Tibial artery (tissue), 4 donors: ENCODE measurements around the gene SRSF9.
"Not testable (repeated sequence)": the region's sequence is repeated elsewhere in the genome, so short reads cannot be mapped to it uniquely, and the experiment has no call there.

ENCODE experiments used
- DNase-seq, 2 donors: peaks; one replicate each; pipeline ENCODE4 v3.0.0-alpha.2; 2019
- H3K27ac ChIP-seq, 2 donors: fragments of 200-600 bp; sonication (generic) in 1 of 2; 1 replicate in 1 of 2; 2 replicates in 1 of 2; pipeline ENCODE4 v1.5.1; 2018 to 2019; ENCODE audit warnings: mild to moderate bottlenecking in 1 of 2
- H3K27me3 ChIP-seq, 2 donors: fragments of 200-600 bp; sonication (generic) in 1 of 2; one replicate each; pipeline versions ENCODE4 v1.5.1 to v1.6.0; 2016 to 2019
- H3K36me3 ChIP-seq, 3 donors: fragments of 200-600 bp; sonication (generic) in 2 of 3; one replicate each; pipeline ENCODE4 v1.5.1; 2016 to 2019; ENCODE audit warnings: mild to moderate bottlenecking in 2 of 3
- H3K4me1 ChIP-seq, 4 donors: fragments of 200-600 bp; sonication (generic) in 2 of 4; 1 replicate in 3 of 4; 2 replicates in 1 of 4; pipeline ENCODE4 v1.5.1; 2016 to 2019
- H3K4me3 ChIP-seq, 2 donors: fragments of 200-600 bp; sonication (generic) in 1 of 2; 1 replicate in 1 of 2; 2 replicates in 1 of 2; pipeline ENCODE4 v1.5.1; 2018 to 2019; ENCODE audit warnings: mild to moderate bottlenecking in 2 of 2
- H3K9me3 ChIP-seq, 3 donors: fragments of 200-600 bp; sonication (generic) in 1 of 3; one replicate each; pipeline ENCODE4 v1.5.1; 2016 to 2019
- CTCF ChIP-seq, 2 experiments: fragments of 200-600 bp in 1 of 2; fragments of 450-650 bp in 1 of 2; IDR thresholded peaks; one replicate each; pipeline ENCODE4 v1.5.1; 2017 to 2019; ENCODE audit warnings: antibody characterized with exemption in 2 of 2, mild to moderate bottlenecking in 1 of 2, moderate library complexity in 1 of 2
- intact Hi-C: fragments of 100-400 bp; cut with DNase I; formaldehyde crosslinking; loops from one replicate; pipeline ENCODE4 v1.15.0; 2023; ENCODE audit warnings: low total_unique reads

Gene SRSF9

DNA sequence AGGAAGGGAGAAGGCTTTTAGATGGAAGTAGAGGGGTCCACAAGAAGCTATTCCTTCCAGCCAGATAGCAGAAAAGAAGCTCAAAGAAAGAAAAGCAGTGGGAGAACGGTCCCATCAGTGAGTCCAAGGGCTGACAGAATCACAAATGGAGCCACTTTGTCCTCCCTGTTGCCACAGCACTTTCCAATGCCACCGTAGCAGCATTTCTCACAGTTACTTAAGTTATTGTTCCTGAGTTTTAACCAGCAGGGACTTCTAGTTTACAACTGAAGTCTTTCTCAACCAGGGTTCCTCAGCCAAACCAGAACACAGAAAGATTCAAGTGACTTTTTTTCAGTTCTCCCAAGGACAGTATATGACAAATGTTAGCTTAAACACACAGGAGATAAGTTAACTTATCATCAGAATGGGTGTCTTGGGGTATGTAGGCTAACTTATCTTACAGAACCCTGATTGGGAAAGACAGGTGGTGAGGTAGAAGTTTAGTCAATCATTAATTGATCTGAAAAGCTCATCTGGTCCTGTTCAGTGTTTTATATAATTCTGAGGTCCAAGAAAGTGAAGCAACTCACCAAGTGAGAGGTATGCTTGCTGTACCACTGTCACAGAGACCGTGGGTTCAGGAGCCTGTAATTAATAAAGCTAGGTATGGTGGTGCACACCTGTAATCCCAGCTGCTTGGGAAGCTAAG is 16.3 kb downstream of the SRSF9 start:
- no peak overlapping the region for H3K4me3 ChIP-seq
- no peak for TF ChIP-seq CTCF (IDR thresholded peaks at IDR 0.05)
- no peaks in the 10 kb centered on the region for H3K27me3 ChIP-seq
- no peak overlapping the region for H3K27ac ChIP-seq
- no peaks in the 10 kb centered on the region for H3K4me1 ChIP-seq
- no peaks in the 10 kb centered on the region for H3K9me3 ChIP-seq
- DNase-seq, result no peak
- peaks cover 12 to 75% (median 37%) of the 10 kb centered on the region in 3 donors for H3K36me3 ChIP-seq
- intact Hi-C loops, result no loop called here

DNA sequence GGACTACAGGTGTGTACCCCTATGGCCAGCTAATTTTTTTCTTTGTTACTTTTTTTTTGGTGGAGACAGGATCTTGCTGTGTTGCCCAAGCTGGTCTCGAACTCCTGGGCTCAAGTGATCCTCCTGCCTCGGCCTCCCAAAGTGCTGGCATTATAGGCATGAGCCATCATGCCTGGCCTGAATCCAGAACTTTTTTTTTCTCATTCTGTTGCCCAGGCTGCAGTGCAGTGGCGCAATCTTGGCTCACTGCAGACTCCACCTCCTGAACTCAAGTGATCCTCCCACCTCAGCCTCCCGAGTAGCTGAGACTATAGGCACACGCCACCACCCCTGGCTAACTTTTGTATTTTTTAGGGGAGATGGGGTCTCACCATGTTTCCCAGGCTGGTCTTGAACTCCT is 17.0 kb downstream of the SRSF9 start:
- H3K4me3 ChIP-seq, DNase-seq, intact Hi-C loops, H3K4me1 ChIP-seq, H3K27me3 ChIP-seq, H3K9me3 ChIP-seq, H3K27ac ChIP-seq: not testable (repeated sequence)
- H3K36me3 ChIP-seq, result peaks cover 6 to 68% (median 30%) of the 10 kb centered on the region in 3 donors

DNA sequence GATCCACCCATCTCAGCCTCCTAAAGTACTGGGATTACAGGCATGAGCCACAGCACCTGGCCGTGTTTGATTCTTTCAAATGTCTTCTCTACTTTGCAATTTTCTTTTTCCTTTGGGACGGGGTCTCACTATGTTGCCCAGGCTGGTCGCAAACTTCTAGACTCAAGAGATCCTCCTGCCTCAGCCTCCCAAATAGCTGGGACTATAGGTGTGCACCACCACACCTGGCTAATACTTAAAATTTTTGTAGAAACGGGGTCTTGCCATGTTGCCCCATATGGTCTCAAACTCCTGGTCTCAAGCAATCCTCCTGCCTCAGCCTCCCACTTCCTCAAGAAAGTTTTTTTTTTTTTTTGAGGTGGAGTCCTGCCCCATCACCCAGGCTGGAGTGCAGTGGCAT is 21.6 kb downstream of the SRSF9 start:
- H3K27ac ChIP-seq, result no peak overlapping the region
- TF ChIP-seq CTCF (IDR thresholded peaks at IDR 0.05), result no peak
- H3K4me1 ChIP-seq, result peaks cover 0 to 23% (median 20%) of the 10 kb centered on the region in 4 donors
- no peak overlapping the region for H3K4me3 ChIP-seq
- H3K27me3 ChIP-seq, result no peaks in the 10 kb centered on the region
- DNase-seq, result no peak
- intact Hi-C loops, result no loop called here
- H3K9me3 ChIP-seq, result no peaks in the 10 kb centered on the region
- H3K36me3 ChIP-seq, result peaks cover 14 to 45% (median 17%) of the 10 kb centered on the region in 3 donors

DNA sequence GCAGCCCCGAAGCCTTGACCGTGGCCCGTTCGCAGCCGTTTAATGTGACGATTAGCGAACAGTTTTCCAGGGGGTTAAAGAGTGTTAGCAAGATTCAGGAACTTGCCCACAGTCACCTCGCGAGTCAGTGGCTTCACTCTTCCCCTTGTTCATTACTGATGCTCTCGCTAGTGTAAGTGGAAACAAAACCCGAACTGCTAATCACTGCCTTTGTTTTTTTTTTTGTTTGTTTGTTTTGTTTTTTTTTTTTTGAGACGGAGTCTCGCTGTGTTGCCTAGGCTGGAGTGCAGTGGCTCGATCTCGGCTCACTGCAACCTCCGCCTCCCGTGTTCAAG is 22.7 kb downstream of the SRSF9 start:
- DNase-seq, H3K9me3 ChIP-seq, H3K27me3 ChIP-seq, intact Hi-C loops: not testable (repeated sequence)
- Histone ChIP-seq H3K27ac (peak overlapping the region; percentile 84 to 90), H3K4me1 (peaks cover 0 to 23% (median 20%) of the 10 kb centered on the region in 4 donors), H3K4me3 (peak overlapping the region; percentile 78 to 95), H3K36me3 (peaks cover 12 to 43% (median 20%) of the 10 kb centered on the region in 3 donors)

- Histone ChIP-seq H3K27me3 (no peaks in the 10 kb centered on the region), H3K4me3 (peak within 1 kb of the TSS; percentile 78 to 95), H3K36me3 (peaks cover 13 to 43% (median 20%) of the 10 kb centered on the region in 3 donors), H3K9me3 (no peaks in the 10 kb centered on the region), H3K4me1 (peaks cover 0 to 23% (median 20%) of the 10 kb centered on the region in 4 donors), H3K27ac (peak within 1 kb of the TSS; percentile 84 to 90)
- no peak for TF ChIP-seq CTCF (IDR thresholded peaks at IDR 0.05)
- intact Hi-C loops, result no loop called here
- DNase-seq, result peak; percentile 73 to 90
These were observed 23.4 kb downstream of the SRSF9 start, which contains the start of the genes GATC and TRIAP1 for GRCh38 chr12:120445911-120446843. TSS of gene GATC (plus strand) at chr12:120446444. CDS start at chr12:120446481, 37 bp downstream. TSS of gene TRIAP1 (minus strand) at chr12:120446384. CDS start at chr12:120446372, 12 bp downstream.

- no peak overlapping the region for H3K4me3 ChIP-seq
- no peak for DNase-seq
- no peaks in the 10 kb centered on the region for H3K9me3 ChIP-seq
- H3K4me1 ChIP-seq, result peaks cover 0 to 26% (median 24%) of the 10 kb centered on the region in 4 donors
- H3K36me3 ChIP-seq, result peaks cover 20 to 48% (median 26%) of the 10 kb centered on the region in 3 donors
- TF ChIP-seq CTCF (IDR thresholded peaks at IDR 0.05), result no peak
- H3K27me3 ChIP-seq, result no peaks in the 10 kb centered on the region
- intact Hi-C loops, result no loop called here
- no peak overlapping the region for H3K27ac ChIP-seq
These were observed 24.9 kb downstream of the SRSF9 start for GRCh38 chr12:120444676-120445075.
